ENCODE data around the gene FOXJ2.

- TF ChIP-seq, protein P1, sequence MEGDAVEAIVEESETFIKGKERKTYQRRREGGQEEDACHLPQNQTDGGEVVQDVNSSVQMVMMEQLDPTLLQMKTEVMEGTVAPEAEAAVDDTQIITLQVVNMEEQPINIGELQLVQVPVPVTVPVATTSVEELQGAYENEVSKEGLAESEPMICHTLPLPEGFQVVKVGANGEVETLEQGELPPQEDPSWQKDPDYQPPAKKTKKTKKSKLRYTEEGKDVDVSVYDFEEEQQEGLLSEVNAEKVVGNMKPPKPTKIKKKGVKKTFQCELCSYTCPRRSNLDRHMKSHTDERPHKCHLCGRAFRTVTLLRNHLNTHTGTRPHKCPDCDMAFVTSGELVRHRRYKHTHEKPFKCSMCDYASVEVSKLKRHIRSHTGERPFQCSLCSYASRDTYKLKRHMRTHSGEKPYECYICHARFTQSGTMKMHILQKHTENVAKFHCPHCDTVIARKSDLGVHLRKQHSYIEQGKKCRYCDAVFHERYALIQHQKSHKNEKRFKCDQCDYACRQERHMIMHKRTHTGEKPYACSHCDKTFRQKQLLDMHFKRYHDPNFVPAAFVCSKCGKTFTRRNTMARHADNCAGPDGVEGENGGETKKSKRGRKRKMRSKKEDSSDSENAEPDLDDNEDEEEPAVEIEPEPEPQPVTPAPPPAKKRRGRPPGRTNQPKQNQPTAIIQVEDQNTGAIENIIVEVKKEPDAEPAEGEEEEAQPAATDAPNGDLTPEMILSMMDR (IDR thresholded peaks at IDR 0.05) = no peak
- TF ChIP-seq POLR2AphosphoS5 (IDR thresholded peaks at IDR 0.05) (no peak), POLR2A (IDR thresholded peaks at IDR 0.05) (no peak), EP300 (IDR thresholded peaks at IDR 0.05) (no peak)
Observed at GRCh38 chr12:8082808-8083100, 50.2 kb downstream of the FOXJ2 start.

All from sigmoid colon (tissue), 4 donors.